NT2/D1 (cell line): ENCODE measurements around the gene FLNB.

Experiments used
- SUZ12 ChIP-seq: IDR thresholded peaks from 2 replicates; pipeline ENCODE4 v1.6.1; 2011; ENCODE audit not compliant: insufficient read length, insufficient read depth; ENCODE audit errors: extremely low read depth
- YY1 ChIP-seq: IDR thresholded peaks from 2 replicates; pipeline ENCODE4 v1.6.1; 2011; ENCODE audit not compliant: insufficient read length, insufficient read depth
- ZNF274 ChIP-seq: IDR thresholded peaks from 2 replicates; pipeline ENCODE4 v1.6.1; 2011; ENCODE audit warnings: mild to moderate bottlenecking, low read depth, low read length

DNA sequence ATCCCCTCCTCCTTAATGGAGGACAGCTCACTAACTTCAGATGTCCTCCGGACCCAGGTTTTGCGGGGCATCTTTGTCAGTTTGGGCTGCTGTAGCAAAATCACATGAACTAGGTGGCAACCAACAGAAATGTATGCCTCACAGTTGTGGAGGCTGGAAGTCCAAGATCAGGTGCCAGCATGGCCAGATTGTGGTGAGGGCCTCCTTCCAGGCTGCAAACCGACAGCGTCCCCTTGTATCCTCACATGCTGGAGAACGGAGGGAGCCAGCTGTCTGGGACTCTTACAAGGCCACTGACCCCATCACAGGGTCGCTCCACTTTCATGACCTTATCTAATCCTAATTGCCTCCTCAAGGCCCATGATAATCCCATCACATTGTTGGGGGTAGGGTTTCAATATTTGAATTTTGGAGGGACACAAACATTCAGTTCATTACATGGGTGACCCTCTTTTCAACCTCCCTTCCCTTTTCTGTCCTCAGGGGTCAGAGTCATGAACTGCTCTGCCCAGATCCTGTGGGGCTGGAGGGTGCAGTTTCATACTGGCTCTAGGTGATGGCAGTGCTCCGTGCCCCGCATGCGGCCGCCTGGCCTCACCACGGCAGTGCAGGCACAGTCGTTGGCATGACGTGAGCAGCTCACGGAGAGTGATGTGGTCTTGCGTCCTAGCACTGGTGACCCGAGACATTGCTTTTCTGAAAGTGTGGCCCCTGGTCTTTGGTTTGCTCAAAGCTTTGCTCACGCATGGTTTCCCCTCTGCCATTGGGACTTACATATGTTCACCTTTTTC is 144.2 kb downstream of the FLNB start:
- TF ChIP-seq ZNF274 (no peak), YY1 (no peak), SUZ12 (no peak)
